ENCODE data around the gene EPHA4. TPM values are rescaled to one million over a fixed set of nuclear protein-coding genes. Genes with fewer than 3 reads are reported as not detected.
"Not testable (repeated sequence)": the region's sequence is repeated elsewhere in the genome, so short reads cannot be mapped to it uniquely, and the experiment has no call there.

EPHA4 gene
- total RNA-seq, 1 donor from 2014 or later: 11.9 TPM

DNA sequence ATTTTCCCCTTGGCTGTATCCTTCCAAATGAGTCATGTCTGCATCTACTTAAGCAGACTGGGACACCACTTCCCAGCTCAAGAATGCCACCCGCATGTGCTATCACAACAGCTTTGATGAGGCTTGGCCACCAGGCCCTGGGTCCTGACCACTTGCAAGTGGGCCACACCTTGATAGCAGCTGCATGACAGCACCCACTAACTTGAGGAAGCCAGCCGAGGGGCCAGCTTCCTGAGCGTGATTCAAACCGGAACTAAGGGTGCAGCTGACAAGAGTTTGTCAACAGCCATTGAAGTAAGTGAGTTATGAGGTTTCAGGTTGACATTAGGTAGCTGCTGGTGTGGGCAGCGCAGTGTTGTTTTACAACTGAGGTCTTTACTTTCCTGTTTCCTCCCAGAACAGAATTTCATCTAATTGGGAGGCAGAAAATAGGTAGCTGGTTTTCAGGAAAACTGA, 54.4 kb downstream of the EPHA4 start:
- DNase-seq (no peak), ATAC-seq (ENCODE audit: poor library complexity) (peak; percentile 36)
- intact Hi-C loops (cut with DNase I): no loop called here

- DNase-seq: no peak
- no peak for ATAC-seq (ENCODE audit: poor library complexity)
- intact Hi-C loops (cut with DNase I): no loop called here
Measured at GRCh38 chr2:221517146-221517695, 54.9 kb downstream of the EPHA4 start.

DNA sequence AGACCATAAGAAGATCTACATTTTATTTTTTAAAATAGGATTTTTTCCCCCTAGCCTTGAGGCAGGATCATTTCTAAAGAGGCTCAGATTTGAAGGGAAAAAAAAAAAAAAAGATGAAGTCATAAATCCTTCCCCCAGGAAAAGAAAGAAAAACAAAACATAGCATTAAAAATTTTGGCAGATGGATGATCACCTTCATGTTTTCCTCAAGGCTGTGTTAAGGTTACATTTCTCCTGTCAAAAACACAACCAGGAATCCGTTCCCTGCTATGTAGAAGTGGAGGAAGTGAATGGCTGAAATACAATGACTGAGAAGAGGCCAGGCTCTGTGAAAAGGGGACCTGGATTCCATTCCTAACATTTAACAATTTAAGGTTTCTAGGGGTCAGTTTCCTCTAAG, 56.2 kb downstream of the EPHA4 start:
- DNase-seq (no peak), ATAC-seq (ENCODE audit: poor library complexity) (no peak)
- intact Hi-C loops (cut with DNase I): no loop called here

GRCh38 chr2:221514305-221515040, 57.6 kb downstream of the EPHA4 start:
- intact Hi-C loops (cut with DNase I): no loop called here
- ATAC-seq (ENCODE audit: poor library complexity): no peak

DNA sequence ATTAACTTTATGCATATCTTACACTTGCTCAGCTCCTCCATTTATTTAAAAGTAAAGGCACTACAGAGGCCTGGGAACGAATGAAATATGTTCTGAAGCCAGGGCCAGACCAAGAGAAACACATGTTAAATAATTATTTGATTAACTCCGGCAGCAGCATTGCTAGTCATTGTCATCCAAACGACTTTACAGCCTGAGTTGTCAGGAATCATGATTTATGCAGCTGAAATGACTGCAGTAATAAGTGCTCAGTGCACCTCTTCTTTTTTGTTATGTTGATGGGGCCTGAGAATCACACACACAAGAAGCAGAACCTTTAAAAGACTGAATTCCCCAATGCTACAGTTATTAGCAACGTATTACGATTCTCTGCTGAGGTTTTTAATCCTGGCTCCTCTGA, 58.9 kb downstream of the EPHA4 start:
- ATAC-seq (ENCODE audit: poor library complexity) (no peak), DNase-seq (no peak)
- intact Hi-C loops (cut with DNase I): no loop called here

More at GRCh38 chr2:221514305-221515040, 57.6 kb downstream of the EPHA4 start:
- DNase-seq: no peak

- intact Hi-C loops (cut with DNase I): not testable (repeated sequence)
Measured at GRCh38 chr2:221511325-221511724, 60.8 kb downstream of the EPHA4 start.

DNA sequence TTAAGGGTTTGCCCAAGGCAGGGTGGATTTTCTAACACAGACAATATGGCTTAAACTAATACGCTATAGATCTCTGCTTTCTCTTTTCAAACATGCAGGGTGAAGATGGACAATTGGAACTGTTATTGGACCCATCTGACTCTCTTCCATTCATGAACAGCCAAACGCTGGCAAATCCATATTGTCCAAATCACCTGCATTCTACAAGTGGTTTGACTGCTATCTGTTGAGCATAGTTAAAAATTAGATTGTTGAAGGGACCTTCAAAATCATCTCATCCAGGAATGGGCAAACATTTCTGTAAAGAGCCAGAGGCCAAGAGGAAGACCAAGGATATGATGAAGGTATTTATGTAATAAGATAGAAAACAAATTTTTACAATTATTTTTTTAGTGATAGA, 65.6 kb downstream of the EPHA4 start:
- intact Hi-C loops (cut with DNase I): no loop called here
- DNase-seq (no peak), ATAC-seq (ENCODE audit: poor library complexity) (no peak)

More at GRCh38 chr2:221511325-221511724, 60.8 kb downstream of the EPHA4 start:
- not testable (repeated sequence) for DNase-seq; ATAC-seq (ENCODE audit: poor library complexity)

GRCh38 chr2:221505605-221506004, 66.5 kb downstream of the EPHA4 start:
- intact Hi-C loops (cut with DNase I): no loop called here
- no peak for ATAC-seq (ENCODE audit: poor library complexity)
- DNase-seq: no peak

DNA sequence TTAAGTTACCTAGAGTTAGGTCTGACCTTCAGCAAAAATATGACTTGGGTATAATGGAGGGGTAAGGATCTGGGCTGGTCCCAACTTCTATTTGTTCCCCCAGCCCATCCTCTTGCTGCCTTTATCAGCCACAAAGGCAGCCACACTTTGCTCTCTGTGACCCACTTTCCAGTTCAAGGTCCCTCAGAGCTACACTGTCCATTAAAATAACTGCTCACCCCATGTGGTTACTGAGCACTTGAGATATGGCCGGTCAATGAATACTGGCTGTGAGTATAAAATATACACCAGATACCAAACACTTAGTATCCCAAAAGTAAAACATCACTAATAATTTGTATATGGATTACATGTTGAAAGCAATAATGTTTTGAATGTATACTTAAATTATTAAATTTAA, 67.2 kb downstream of the EPHA4 start:
- ATAC-seq (ENCODE audit: poor library complexity) (no peak), DNase-seq (no peak)
- intact Hi-C loops (cut with DNase I): no loop called here

- DNase-seq (no peak), ATAC-seq (ENCODE audit: poor library complexity) (no peak)
- intact Hi-C loops (cut with DNase I): no loop called here
Measured at GRCh38 chr2:221503965-221504364, 68.1 kb downstream of the EPHA4 start.

DNA sequence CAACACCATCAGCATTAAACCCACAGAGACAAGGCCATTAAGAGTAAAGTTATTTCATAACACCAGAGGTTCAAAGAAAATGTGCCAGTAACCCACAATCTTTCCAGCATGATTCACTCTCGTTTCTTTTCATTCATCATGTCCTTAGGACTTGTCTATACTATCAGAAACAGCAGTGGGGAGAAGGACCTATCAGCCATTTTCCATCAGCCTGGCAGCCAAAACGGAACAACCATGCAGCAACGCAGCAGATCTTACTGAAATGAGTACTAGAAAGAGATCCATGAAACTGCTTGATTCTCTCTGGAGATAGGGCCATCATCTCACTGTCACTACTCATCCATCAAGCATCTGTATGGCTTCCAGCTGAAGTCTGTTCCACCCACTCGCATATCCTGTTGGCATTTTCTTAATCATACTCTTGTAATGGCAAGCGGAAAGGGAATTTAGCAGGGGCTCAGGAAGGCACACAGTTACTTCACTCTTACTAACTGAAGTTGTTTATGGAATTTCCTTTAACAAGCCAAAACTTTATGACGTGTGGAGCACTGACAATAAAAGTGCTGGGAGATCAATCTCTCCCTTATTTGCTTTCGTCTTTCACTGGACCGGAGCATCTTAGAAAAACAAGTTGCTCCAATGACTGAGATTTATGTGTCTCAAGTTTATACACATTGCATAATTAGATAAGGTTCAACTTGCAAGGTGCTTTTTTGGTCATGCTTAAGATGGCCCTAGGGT, 69.7 kb downstream of the EPHA4 start:
- ATAC-seq (ENCODE audit: poor library complexity) (no peak), DNase-seq (no peak)
- intact Hi-C loops (cut with DNase I): no loop called here

DNA sequence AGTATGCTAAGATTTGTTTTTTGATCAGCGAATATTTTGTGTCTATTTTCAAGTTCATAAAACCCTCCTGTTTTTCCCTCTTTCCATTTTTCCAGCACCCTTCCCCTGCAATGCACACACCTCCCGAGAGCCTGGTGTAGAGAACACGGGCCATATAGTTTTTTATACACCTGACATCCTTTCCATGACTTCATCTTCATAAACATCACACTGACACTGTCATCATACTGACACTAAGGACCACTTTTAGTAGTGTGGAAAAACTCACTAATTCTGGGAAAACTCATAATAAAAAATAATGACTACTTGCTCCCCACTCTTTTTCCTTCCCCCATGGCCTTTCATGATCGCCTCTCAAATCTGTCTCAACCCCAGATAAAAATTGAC, 70.2 kb downstream of the EPHA4 start:
- DNase-seq: no peak
- intact Hi-C loops (cut with DNase I): no loop called here
- ATAC-seq (ENCODE audit: poor library complexity): no peak

DNA sequence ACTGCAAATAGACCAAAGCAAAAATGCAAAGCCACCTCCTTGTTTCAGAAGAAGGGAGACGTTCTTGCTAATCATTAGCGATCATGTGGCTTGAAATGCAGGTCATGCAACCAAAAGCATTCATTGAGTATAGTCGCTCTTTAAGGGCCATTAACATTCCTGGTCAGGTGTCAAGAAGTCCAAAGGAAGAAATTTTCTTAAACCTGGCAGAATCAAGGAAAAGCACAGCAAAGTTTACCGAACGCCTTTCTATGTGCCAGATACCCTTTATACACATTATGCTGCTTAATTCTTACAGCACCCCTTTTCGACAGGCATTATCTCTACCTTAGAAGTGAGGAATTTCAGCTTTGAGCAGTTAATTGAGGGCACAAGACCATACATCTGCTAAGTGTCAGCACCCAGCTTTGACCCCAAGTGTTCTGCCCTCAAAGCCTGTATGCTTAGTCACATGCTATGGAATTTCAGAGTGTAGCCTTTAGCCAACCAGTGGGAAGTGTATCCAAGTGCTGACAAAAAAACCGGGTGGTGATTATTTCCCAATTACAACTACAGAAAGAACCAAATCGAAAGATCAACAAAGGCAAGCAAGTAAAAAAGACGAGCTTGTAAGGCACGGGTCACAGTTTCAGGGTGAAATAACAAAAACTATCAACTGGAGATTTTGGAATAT, 70.8 kb downstream of the EPHA4 start:
- DNase-seq (no peak), ATAC-seq (ENCODE audit: poor library complexity) (no peak)

DNA sequence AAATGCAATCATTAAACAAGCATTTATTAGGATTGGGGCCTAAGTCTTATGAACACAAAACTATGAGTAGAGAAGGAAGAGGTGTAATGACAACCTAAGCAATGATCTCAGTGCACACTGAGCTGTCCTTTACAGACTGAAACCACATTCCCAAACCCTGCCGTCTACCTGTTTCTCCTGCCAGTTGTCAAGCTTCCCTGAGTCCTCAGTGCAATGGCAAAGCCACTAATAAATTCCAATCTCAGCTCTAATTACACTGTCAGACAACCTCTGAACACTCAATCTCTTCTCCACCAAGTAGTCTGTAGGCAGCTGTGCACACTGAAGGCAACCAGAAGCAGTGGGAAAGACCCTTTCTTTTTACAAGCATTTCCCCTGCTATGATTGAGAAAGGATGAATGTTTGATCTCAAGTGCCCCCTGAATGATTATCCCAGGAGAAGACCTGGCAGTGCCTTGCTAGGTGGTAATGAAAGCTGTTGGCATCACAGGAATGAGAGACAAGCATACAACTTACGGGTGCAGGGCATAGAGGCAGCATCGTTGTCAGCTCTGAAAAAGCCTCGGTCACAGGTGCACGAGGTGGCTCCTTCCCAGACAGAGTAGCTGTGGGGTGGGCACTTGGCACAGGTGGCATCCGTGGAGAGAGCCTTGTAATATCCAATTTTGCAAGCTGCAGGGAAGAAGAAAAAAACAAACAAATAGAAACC, 71.4 kb downstream of the EPHA4 start:
- intact Hi-C loops (cut with DNase I): no loop called here
- ATAC-seq (ENCODE audit: poor library complexity): no peak
- no peak for DNase-seq

More for the DNA sequence above, 70.8 kb downstream of the EPHA4 start:
- intact Hi-C loops (cut with DNase I): no loop called here

GRCh38 chr2:221495731-221496130, 76.4 kb downstream of the EPHA4 start:
- ATAC-seq (ENCODE audit: poor library complexity): no peak
- DNase-seq: no peak
- intact Hi-C loops (cut with DNase I): no loop called here

- no peak for DNase-seq
- intact Hi-C loops (cut with DNase I): no loop called here
- ATAC-seq (ENCODE audit: poor library complexity): no peak
Measured at GRCh38 chr2:221494556-221494955, 77.5 kb downstream of the EPHA4 start.

- no peak for ATAC-seq (ENCODE audit: poor library complexity)
- DNase-seq: no peak
- intact Hi-C loops (cut with DNase I): no loop called here
Measured at GRCh38 chr2:221493391-221493790, 78.7 kb downstream of the EPHA4 start.

DNA sequence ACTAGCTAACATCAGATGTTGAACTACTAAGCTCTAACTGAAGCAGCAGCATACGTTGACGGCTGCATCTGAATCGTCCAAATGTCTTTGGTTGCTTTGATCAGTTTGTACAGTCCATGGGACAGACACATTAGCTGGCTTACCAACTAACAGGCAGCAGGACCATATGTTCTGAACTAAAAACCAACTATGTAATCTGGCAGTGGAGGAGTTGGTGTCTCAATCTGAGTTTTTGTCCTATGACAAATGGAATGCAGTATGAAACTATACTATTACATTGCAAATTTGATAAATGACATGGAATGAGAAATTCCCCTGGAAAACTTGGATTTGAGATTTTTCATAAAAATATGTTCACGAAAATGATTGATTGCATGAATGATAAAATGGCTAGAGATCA, 79.5 kb downstream of the EPHA4 start:
- intact Hi-C loops (cut with DNase I): no loop called here
- no peak for DNase-seq
- no peak for ATAC-seq (ENCODE audit: poor library complexity)
